CD4-positive, CD25-positive, alpha-beta regulatory T cell (primary cell): ENCODE data around the gene SMAP2. TPM values are rescaled to one million over a fixed set of nuclear protein-coding genes. Genes with fewer than 3 reads are reported as not detected.

Experiments
- ATAC-seq, 2 donors: fragments of 150-1000 bp; cut with Tn5 transposase; one replicate each; pipeline ENCODE4 v1.10.0; 2021; ENCODE audit warnings: low read depth in 2 of 2, moderate number of reproducible peaks in 2 of 2, moderate library complexity in 1 of 2
- DNase-seq, 3 donors: peaks; one replicate each; pipeline versions ENCODE4 v3.0.0 to v3.0.0-alpha.2; 2012 to 2022; ENCODE audit warnings: mixed read lengths in 1 of 3
- H3K27ac ChIP-seq: one replicate; pipeline ENCODE4 v1.7.0; 2013; ENCODE audit warnings: mild to moderate bottlenecking, low read length; ENCODE audit not compliant: insufficient read depth, poor library complexity, severe bottlenecking
- H3K27me3 ChIP-seq: one replicate; pipeline ENCODE4 v1.7.0; 2013; ENCODE audit warnings: low read length; ENCODE audit not compliant: control insufficient read depth, insufficient read depth
- H3K36me3 ChIP-seq: one replicate; pipeline ENCODE4 v1.7.0; 2013; ENCODE audit warnings: mild to moderate bottlenecking, low read length, moderate library complexity; ENCODE audit not compliant: control insufficient read depth, insufficient read depth
- H3K4me1 ChIP-seq: 2 replicates; pipeline ENCODE4 v1.7.0; 2013; ENCODE audit warnings: mild to moderate bottlenecking, low read length; ENCODE audit not compliant: insufficient read depth, control insufficient read depth, poor library complexity, severe bottlenecking
- H3K4me3 ChIP-seq: one replicate; pipeline ENCODE4 v1.7.0; 2013; ENCODE audit warnings: low read depth, mild to moderate bottlenecking, low read length, moderate library complexity
- H3K9me3 ChIP-seq, 2 experiments: 1 replicate in 1 of 2; 2 replicates in 1 of 2; pipeline ENCODE4 v1.7.0; 2013; ENCODE audit warnings: low read length in 2 of 2, mild to moderate bottlenecking in 1 of 2, moderate library complexity in 1 of 2; ENCODE audit not compliant: control insufficient read depth in 2 of 2
- H3K27ac Mint-ChIP-seq, 3 donors: one replicate each; pipeline ENCODE4 v1.8.0; 2020 to 2022; ENCODE audit warnings: mild to moderate bottlenecking in 3 of 3, mixed read lengths in 3 of 3, moderate library complexity in 2 of 3
- H3K27me3 Mint-ChIP-seq: one replicate; pipeline ENCODE4 v1.8.0; 2022; ENCODE audit warnings: mild to moderate bottlenecking, mixed read lengths
- H3K36me3 Mint-ChIP-seq: one replicate; pipeline ENCODE4 v1.8.0; 2020; ENCODE audit warnings: mixed read lengths
- H3K4me1 Mint-ChIP-seq, 4 donors: one replicate each; pipeline ENCODE4 v1.8.0; 2020 to 2022; ENCODE audit warnings: mixed read lengths in 4 of 4, mild to moderate bottlenecking in 1 of 4
- H3K4me3 Mint-ChIP-seq, 4 donors: one replicate each; pipeline ENCODE4 v1.8.0; 2020 to 2022; ENCODE audit warnings: mild to moderate bottlenecking in 4 of 4, mixed read lengths in 4 of 4, moderate library complexity in 3 of 4
- H3K9me3 Mint-ChIP-seq, 7 donors: one replicate each; pipeline ENCODE4 v1.8.0; 2020 to 2022; ENCODE audit warnings: mixed read lengths in 7 of 7, mild to moderate bottlenecking in 3 of 7, moderate library complexity in 2 of 7
- polyA plus RNA-seq, 4 donors: library from polyadenylated mRNA; unstranded; fragments of 300-500 nt; fragmentation: Illumina TruSeq; gene quantifications; one replicate each; pipeline ENCODE4 v1.2.3, GENCODE V29; 2021
- total RNA-seq: library from RNA; stranded (reverse); gene quantifications from one replicate; pipeline ENCODE4 v1.2.3, GENCODE V29; 2022

SMAP2 gene
- total and polyA plus RNA-seq, 5 donors from 2014 or later = 297 to 472 (median 398) TPM

GRCh38 chr1:40401473-40402201 is 28.1 kb downstream of the SMAP2 start:
- H3K4me3 Mint-ChIP-seq = peak overlapping the region; percentile 30 to 72 (median 62)

GRCh38 chr1:40404670-40405462 is 31.3 kb downstream of the SMAP2 start:
- Histone ChIP-seq H3K4me1 (peaks cover 56% of the 10 kb centered on the region), H3K27ac (peak overlapping the region; percentile 99), H3K4me3 (peak overlapping the region; percentile 69), H3K27me3 (no peaks in the 10 kb centered on the region), H3K9me3 (no peaks in the 10 kb centered on the region), H3K36me3 (peaks cover 46% of the 10 kb centered on the region)
- H3K4me3 Mint-ChIP-seq = peak overlapping the region; percentile 23 to 77 (median 49)
- ATAC-seq (peak; percentile 54 to 63), DNase-seq (peak; percentile 42 to 83 (median 75))
- H3K9me3 Mint-ChIP-seq = peaks cover 0 to 3% (median 0%) of the 10 kb centered on the region in 7 donors
- peaks cover 21% of the 10 kb centered on the region for H3K36me3 Mint-ChIP-seq
- H3K27me3 Mint-ChIP-seq = no peaks in the 10 kb centered on the region
- peaks cover 40 to 79% (median 62%) of the 10 kb centered on the region in 4 donors for H3K4me1 Mint-ChIP-seq
- H3K27ac Mint-ChIP-seq = peak overlapping the region; percentile 89 to 98 (median 95)

More at GRCh38 chr1:40401473-40402201, 28.1 kb downstream of the SMAP2 start:
- H3K27me3 Mint-ChIP-seq = no peaks in the 10 kb centered on the region
- peak overlapping the region; percentile 76 for H3K4me3 ChIP-seq
- peaks cover 8% of the 10 kb centered on the region for H3K36me3 Mint-ChIP-seq
- peaks cover 0 to 3% (median 0%) of the 10 kb centered on the region in 7 donors for H3K9me3 Mint-ChIP-seq
- H3K4me1 Mint-ChIP-seq = peaks cover 42 to 91% (median 76%) of the 10 kb centered on the region in 4 donors
- no peak for ATAC-seq
- peaks cover 23% of the 10 kb centered on the region for H3K36me3 ChIP-seq
- H3K27ac Mint-ChIP-seq = peak overlapping the region; percentile 73 to 95 (median 89)
- peaks cover 88% of the 10 kb centered on the region for H3K4me1 ChIP-seq
- H3K27ac ChIP-seq = peak overlapping the region; percentile 99
- H3K9me3 ChIP-seq = no peaks in the 10 kb centered on the region
- no peak for DNase-seq
- H3K27me3 ChIP-seq = no peaks in the 10 kb centered on the region

GRCh38 chr1:40405812-40406211 is 32.3 kb downstream of the SMAP2 start:
- H3K27ac Mint-ChIP-seq = peak overlapping the region; percentile 26 to 89 (median 38)
- peaks cover 19% of the 10 kb centered on the region for H3K36me3 Mint-ChIP-seq
- H3K4me3 Mint-ChIP-seq = no peak overlapping the region
- no peaks in the 10 kb centered on the region for H3K9me3 ChIP-seq
- H3K27ac ChIP-seq = peak overlapping the region; percentile 41
- H3K27me3 Mint-ChIP-seq = no peaks in the 10 kb centered on the region
- peaks cover 56% of the 10 kb centered on the region for H3K36me3 ChIP-seq
- ATAC-seq (no peak), DNase-seq (no peak)
- peaks cover 47% of the 10 kb centered on the region for H3K4me1 ChIP-seq
- no peak overlapping the region for H3K4me3 ChIP-seq
- no peaks in the 10 kb centered on the region for H3K27me3 ChIP-seq
- H3K4me1 Mint-ChIP-seq = peaks cover 31 to 71% (median 57%) of the 10 kb centered on the region in 4 donors
- no peaks in the 10 kb centered on the region for H3K9me3 Mint-ChIP-seq

GRCh38 chr1:40407453-40407852 is 33.9 kb downstream of the SMAP2 start:
- no peak for ATAC-seq
- Histone ChIP-seq H3K36me3 (peaks cover 67% of the 10 kb centered on the region), H3K4me1 (peaks cover 30% of the 10 kb centered on the region), H3K27ac (peak overlapping the region; percentile 55), H3K9me3 (no peaks in the 10 kb centered on the region), H3K27me3 (no peaks in the 10 kb centered on the region), H3K4me3 (no peak overlapping the region)
- DNase-seq = no peak
- Mint-ChIP-seq H3K27ac (peak overlapping the region in 1 of 3 donors; percentile 34), H3K9me3 (no peaks in the 10 kb centered on the region), H3K4me3 (no peak overlapping the region), H3K27me3 (no peaks in the 10 kb centered on the region), H3K36me3 (peaks cover 30% of the 10 kb centered on the region), H3K4me1 (peaks cover 30 to 59% (median 50%) of the 10 kb centered on the region in 4 donors)

GRCh38 chr1:40409467-40409866 is 35.9 kb downstream of the SMAP2 start:
- H3K4me1 Mint-ChIP-seq = peaks cover 36 to 49% (median 44%) of the 10 kb centered on the region in 4 donors

GRCh38 chr1:40411294-40411693 is 37.8 kb downstream of the SMAP2 start:
- H3K36me3 Mint-ChIP-seq = peaks cover 59% of the 10 kb centered on the region

More at GRCh38 chr1:40409467-40409866, 35.9 kb downstream of the SMAP2 start:
- Mint-ChIP-seq H3K27me3 (no peaks in the 10 kb centered on the region), H3K9me3 (no peaks in the 10 kb centered on the region), H3K36me3 (peaks cover 45% of the 10 kb centered on the region), H3K27ac (peak overlapping the region in 1 of 3 donors; percentile 60), H3K4me3 (no peak overlapping the region)
- no peak for DNase-seq
- Histone ChIP-seq H3K27me3 (no peaks in the 10 kb centered on the region), H3K36me3 (peaks cover 78% of the 10 kb centered on the region), H3K9me3 (no peaks in the 10 kb centered on the region), H3K4me3 (no peak overlapping the region), H3K27ac (no peak overlapping the region), H3K4me1 (peaks cover 10% of the 10 kb centered on the region)
- ATAC-seq = no peak

GRCh38 chr1:40411843-40412242 is 38.3 kb downstream of the SMAP2 start:
- Histone ChIP-seq H3K36me3 (peaks cover 94% of the 10 kb centered on the region), H3K27ac (no peak overlapping the region), H3K9me3 (no peaks in the 10 kb centered on the region), H3K4me3 (no peak overlapping the region), H3K4me1 (no peaks in the 10 kb centered on the region), H3K27me3 (no peaks in the 10 kb centered on the region)
- Mint-ChIP-seq H3K9me3 (no peaks in the 10 kb centered on the region), H3K36me3 (peaks cover 64% of the 10 kb centered on the region), H3K4me1 (peaks cover 25 to 36% (median 31%) of the 10 kb centered on the region in 4 donors), H3K4me3 (no peak overlapping the region), H3K27me3 (no peaks in the 10 kb centered on the region), H3K27ac (no peak overlapping the region)
- DNase-seq (no peak), ATAC-seq (no peak)

More at GRCh38 chr1:40411294-40411693, 37.8 kb downstream of the SMAP2 start:
- no peak overlapping the region for H3K27ac Mint-ChIP-seq
- no peaks in the 10 kb centered on the region for H3K9me3 Mint-ChIP-seq
- peaks cover 30 to 37% (median 34%) of the 10 kb centered on the region in 4 donors for H3K4me1 Mint-ChIP-seq
- no peaks in the 10 kb centered on the region for H3K27me3 Mint-ChIP-seq
- H3K4me1 ChIP-seq = no peaks in the 10 kb centered on the region
- no peak overlapping the region for H3K4me3 Mint-ChIP-seq
- no peak overlapping the region for H3K4me3 ChIP-seq
- ATAC-seq = no peak
- H3K27ac ChIP-seq = peak overlapping the region; percentile 39
- H3K27me3 ChIP-seq = no peaks in the 10 kb centered on the region
- no peak for DNase-seq
- no peaks in the 10 kb centered on the region for H3K9me3 ChIP-seq
- H3K36me3 ChIP-seq = peaks cover 94% of the 10 kb centered on the region
